H9 (cell line): ENCODE measurements around the gene ASPG. TPM values are rescaled to one million over a fixed set of nuclear protein-coding genes. Genes with fewer than 3 reads are reported as not detected.

ENCODE experiments used
- DNase-seq: peaks from one replicate; pipeline ENCODE4 v3.0.0-alpha.2; 2017
- H2AFZ ChIP-seq: one replicate; pipeline ENCODE4 v1.6.1; 2013; ENCODE audit warnings: mild to moderate bottlenecking, low read length, control low read depth, moderate library complexity
- H2AK5ac ChIP-seq: 2 replicates; pipeline ENCODE4 v1.6.1; 2013; ENCODE audit warnings: low read length, control low read depth, mixed read lengths; ENCODE audit not compliant: insufficient read length
- H2BK120ac ChIP-seq: one replicate; pipeline ENCODE4 v1.6.1; 2013; ENCODE audit warnings: low read depth, mild to moderate bottlenecking, low read length, control low read depth, inconsistent platforms; ENCODE audit not compliant: poor library complexity, severe bottlenecking
- H2BK12ac ChIP-seq: 2 replicates; pipeline ENCODE4 v1.6.1; 2013; ENCODE audit warnings: low read length, control low read depth, mixed read lengths, low read depth; ENCODE audit not compliant: insufficient read length
- H2BK15ac ChIP-seq: 2 replicates; pipeline ENCODE4 v1.6.1; 2013; ENCODE audit warnings: low read depth, low read length, control low read depth
- H2BK20ac ChIP-seq: one replicate; pipeline ENCODE4 v1.6.1; 2013; ENCODE audit warnings: low read depth, mild to moderate bottlenecking, low read length, control low read depth, inconsistent platforms; ENCODE audit not compliant: poor library complexity, severe bottlenecking
- H2BK5ac ChIP-seq: 2 replicates; pipeline ENCODE4 v1.6.1; 2013; ENCODE audit warnings: low read length, control low read depth, mixed read lengths; ENCODE audit not compliant: insufficient read length
- H3K14ac ChIP-seq: 2 replicates; pipeline ENCODE4 v1.6.1; 2013; ENCODE audit warnings: low read length, control low read depth; ENCODE audit not compliant: insufficient read depth
- H3K18ac ChIP-seq: 2 replicates; pipeline ENCODE4 v1.6.1; 2013; ENCODE audit warnings: low read depth, mild to moderate bottlenecking, mixed read lengths, low read length, control low read depth; ENCODE audit not compliant: insufficient read length
- H3K23ac ChIP-seq: 2 replicates; pipeline ENCODE4 v1.6.1; 2013; ENCODE audit warnings: low read length, control low read depth, mixed read lengths, low read depth; ENCODE audit not compliant: insufficient read length
- H3K23me2 ChIP-seq: 2 replicates; pipeline ENCODE4 v1.6.1; 2013; ENCODE audit warnings: low read depth, mild to moderate bottlenecking, mixed read lengths, low read length, control low read depth; ENCODE audit not compliant: insufficient read length, poor library complexity, severe bottlenecking
- H3K27ac ChIP-seq: 2 replicates; pipeline ENCODE4 v1.5.1; 2013; ENCODE audit warnings: low read length, control low read depth, mixed read lengths, low read depth; ENCODE audit not compliant: insufficient read length
- H3K27me3 ChIP-seq: 2 replicates; pipeline ENCODE4 v1.6.1; 2013; ENCODE audit warnings: low read length, control low read depth, inconsistent platforms; ENCODE audit not compliant: insufficient read depth
- H3K4ac ChIP-seq: 2 replicates; pipeline ENCODE4 v1.6.1; 2013; ENCODE audit warnings: low read depth, mild to moderate bottlenecking, control low read depth, inconsistent platforms, low read length, moderate library complexity
- H3K4me1 ChIP-seq: 2 replicates; pipeline ENCODE4 v1.6.1; 2013; ENCODE audit warnings: low read length, control low read depth, inconsistent platforms; ENCODE audit not compliant: insufficient read depth
- H3K4me2 ChIP-seq: 2 replicates; pipeline ENCODE4 v1.6.1; 2013; ENCODE audit warnings: low read length, control low read depth, mixed read lengths; ENCODE audit not compliant: insufficient read length, insufficient read depth
- H3K56ac ChIP-seq: 2 replicates; pipeline ENCODE4 v1.6.1; 2013; ENCODE audit warnings: low read depth, mild to moderate bottlenecking, mixed read lengths, low read length, control low read depth; ENCODE audit not compliant: insufficient read length
- H3K79me1 ChIP-seq: 2 replicates; pipeline ENCODE4 v1.6.1; 2013; ENCODE audit warnings: low read depth, mild to moderate bottlenecking, moderate library complexity, low read length, control low read depth, inconsistent platforms; ENCODE audit not compliant: insufficient read depth, poor library complexity, severe bottlenecking
- H3K79me2 ChIP-seq: 2 replicates; pipeline ENCODE4 v1.6.1; 2013; ENCODE audit warnings: low read length, control low read depth, inconsistent platforms; ENCODE audit not compliant: insufficient read depth
- H3K9ac ChIP-seq: 2 replicates; pipeline ENCODE4 v1.6.1; 2013; ENCODE audit warnings: low read length, control low read depth, mixed read lengths; ENCODE audit not compliant: insufficient read length; ENCODE audit errors: extremely low read depth
- H3K9me3 ChIP-seq: one replicate; pipeline ENCODE4 v1.6.1; 2013; ENCODE audit warnings: low read depth, low read length, inconsistent platforms; ENCODE audit not compliant: control insufficient read depth
- H3T11ph ChIP-seq: one replicate; pipeline ENCODE4 v1.6.1; 2013; ENCODE audit warnings: mild to moderate bottlenecking, low read length, control low read depth, inconsistent platforms
- H4K20me1 ChIP-seq: one replicate; pipeline ENCODE4 v1.6.1; 2013; ENCODE audit not compliant: control insufficient read depth, insufficient read length, insufficient read depth
- H4K5ac ChIP-seq: 2 replicates; pipeline ENCODE4 v1.6.1; 2013; ENCODE audit warnings: low read depth, mild to moderate bottlenecking, mixed read lengths, low read length, control low read depth; ENCODE audit not compliant: insufficient read length
- H4K8ac ChIP-seq: replicated peaks from 2 replicates; pipeline ENCODE4 v1.6.1; 2013; ENCODE audit warnings: low read length, control low read depth, mixed read lengths, low read depth; ENCODE audit not compliant: insufficient read length
- H4K91ac ChIP-seq: 2 replicates; pipeline ENCODE4 v1.6.1; 2013; ENCODE audit warnings: low read depth, mild to moderate bottlenecking, moderate library complexity, mixed read lengths, low read length, control low read depth; ENCODE audit not compliant: insufficient read length
- H3K27ac Mint-ChIP-seq, 3 experiments: 2 replicates in 2 of 3; 3 replicates in 1 of 3; pipeline ENCODE4 v1.8.0; 2020 to 2021; ENCODE audit warnings: mixed read lengths in 3 of 3, mild to moderate bottlenecking in 1 of 3, moderate library complexity in 1 of 3
- H3K27me3 Mint-ChIP-seq: 2 replicates; pipeline ENCODE4 v1.8.0; 2021; ENCODE audit warnings: low read depth, mild to moderate bottlenecking, moderate library complexity, mixed read lengths
- H3K36me3 Mint-ChIP-seq, 3 experiments: 2 replicates in 2 of 3; 3 replicates in 1 of 3; pipeline ENCODE4 v1.8.0; 2020 to 2021; ENCODE audit warnings: low read depth in 3 of 3, mixed read lengths in 3 of 3; ENCODE audit not compliant: insufficient read depth in 1 of 3
- H3K4me1 Mint-ChIP-seq, 2 experiments: 2 replicates each; pipeline ENCODE4 v1.8.0; 2020; ENCODE audit warnings: mixed read lengths in 2 of 2
- H3K4me3 Mint-ChIP-seq, 2 experiments: 2 replicates in 1 of 2; 3 replicates in 1 of 2; pipeline ENCODE4 v1.8.0; 2020 to 2021; ENCODE audit warnings: mild to moderate bottlenecking in 2 of 2, mixed read lengths in 2 of 2, moderate library complexity in 1 of 2
- H3K9me3 Mint-ChIP-seq, 2 experiments: 2 replicates in 1 of 2; 3 replicates in 1 of 2; pipeline ENCODE4 v1.8.0; 2020; ENCODE audit warnings: mild to moderate bottlenecking in 2 of 2, mixed read lengths in 2 of 2, moderate library complexity in 1 of 2
- CTCF ChIP-seq: fragments of 200-600 bp; sonication (generic); conservative IDR thresholded peaks from 3 replicates; pipeline ENCODE4 v1.8.0; 2021; ENCODE audit warnings: antibody characterized with exemption, mild to moderate bottlenecking
- WGBS: extraction: QIAGEN DNeasy Blood & Tissue Kit; methylation state at CpG from one replicate; pipeline ENCODE4 v1.1.7; 2013; ENCODE audit warnings: missing lambda C conversion rate, low lambda C conversion rate, mixed read lengths; ENCODE audit not compliant: insufficient read length; ENCODE audit errors: extremely low coverage; 5-methylcytosine and 5-hydroxymethylcytosine counted together
- total RNA-seq: library from RNA; stranded (reverse); gene quantifications from 2 replicates; pipeline ENCODE4 v1.2.1, GENCODE V29; 2021

The ASPG gene
- total RNA-seq, 1 experiment from 2014 or later = 0.33 TPM

DNA sequence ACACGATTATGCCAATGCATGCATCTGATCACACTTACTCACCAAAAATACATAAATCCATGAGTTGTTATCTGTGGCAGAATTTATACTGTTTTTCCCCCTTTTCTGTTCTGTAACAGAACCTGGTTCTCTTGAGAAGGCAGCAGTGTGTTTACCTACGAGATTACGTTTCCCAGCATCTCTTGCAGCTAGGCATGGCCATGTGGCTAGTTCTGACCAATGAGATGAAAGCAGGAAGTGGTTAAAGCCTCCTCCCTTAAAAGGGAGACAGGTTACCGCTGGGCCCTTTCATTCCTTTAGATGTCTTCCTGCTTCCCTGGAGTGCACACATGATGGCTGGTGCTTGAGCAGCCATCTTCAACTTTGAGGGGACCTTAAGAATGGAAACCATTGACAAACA, 11.7 kb upstream of the ASPG start:
- H3K27me3 ChIP-seq = no peaks in the 10 kb centered on the region
- H3K23ac ChIP-seq = no peak overlapping the region
- no peak overlapping the region for H2BK20ac ChIP-seq
- no peak overlapping the region for H2BK12ac ChIP-seq
- no peak overlapping the region for H3K27ac ChIP-seq
- WGBS = no CpG with 5 or more reads among the region's 4 CpGs
- no peak overlapping the region for H3K4ac ChIP-seq
- H3K79me2 ChIP-seq = no peaks in the 10 kb centered on the region
- peaks cover 0 to 6% (median 2%) of the 10 kb centered on the region in 3 experiments; a peak in 4 of 7 replicates for H3K36me3 Mint-ChIP-seq
- no peak overlapping the region for H2BK5ac ChIP-seq
- no peak overlapping the region for H2AFZ ChIP-seq
- no peak overlapping the region for H4K91ac ChIP-seq
- H3K27me3 Mint-ChIP-seq = peaks cover 13% of the 10 kb centered on the region
- no peak overlapping the region for H3T11ph ChIP-seq
- no peaks in the 10 kb centered on the region for H3K4me1 ChIP-seq
- no peak for DNase-seq
- H3K14ac ChIP-seq = no peak overlapping the region
- no peak overlapping the region for H2BK15ac ChIP-seq
- no peak overlapping the region for H3K4me2 ChIP-seq
- peaks cover 15 to 23% of the 10 kb centered on the region in 2 experiments; a peak in 4 of 5 replicates for H3K9me3 Mint-ChIP-seq
- H3K4me3 Mint-ChIP-seq = no peak overlapping the region
- no peaks in the 10 kb centered on the region for H3K23me2 ChIP-seq
- no peak overlapping the region for H4K8ac ChIP-seq
- H3K4me1 Mint-ChIP-seq = peaks cover 4 to 6% of the 10 kb centered on the region in 2 experiments
- H3K27ac Mint-ChIP-seq = no peak overlapping the region
- no peaks in the 10 kb centered on the region for H3K79me1 ChIP-seq
- no peak overlapping the region for H3K9ac ChIP-seq
- no peak overlapping the region for H2BK120ac ChIP-seq
- H4K5ac ChIP-seq = no peak overlapping the region
- H4K20me1 ChIP-seq = no peaks in the 10 kb centered on the region
- H3K9me3 ChIP-seq = peaks cover 9% of the 10 kb centered on the region
- no peak overlapping the region for H3K18ac ChIP-seq
- no peak overlapping the region for H2AK5ac ChIP-seq
- no peak for TF ChIP-seq CTCF
- H3K56ac ChIP-seq = no peak overlapping the region
